GM11168 (cell line): ENCODE measurements around the gene UGT1A6.

ENCODE experiments used
- in situ Hi-C: fragments of 300-500 bp; cut with MboI; formaldehyde crosslinking; loops from one replicate; pipeline ENCODE4 v1.12.0; 2022; ENCODE audit warnings: low sequenced_read_pairs; ENCODE audit not compliant: unreplicated experiment

Gene UGT1A6

DNA sequence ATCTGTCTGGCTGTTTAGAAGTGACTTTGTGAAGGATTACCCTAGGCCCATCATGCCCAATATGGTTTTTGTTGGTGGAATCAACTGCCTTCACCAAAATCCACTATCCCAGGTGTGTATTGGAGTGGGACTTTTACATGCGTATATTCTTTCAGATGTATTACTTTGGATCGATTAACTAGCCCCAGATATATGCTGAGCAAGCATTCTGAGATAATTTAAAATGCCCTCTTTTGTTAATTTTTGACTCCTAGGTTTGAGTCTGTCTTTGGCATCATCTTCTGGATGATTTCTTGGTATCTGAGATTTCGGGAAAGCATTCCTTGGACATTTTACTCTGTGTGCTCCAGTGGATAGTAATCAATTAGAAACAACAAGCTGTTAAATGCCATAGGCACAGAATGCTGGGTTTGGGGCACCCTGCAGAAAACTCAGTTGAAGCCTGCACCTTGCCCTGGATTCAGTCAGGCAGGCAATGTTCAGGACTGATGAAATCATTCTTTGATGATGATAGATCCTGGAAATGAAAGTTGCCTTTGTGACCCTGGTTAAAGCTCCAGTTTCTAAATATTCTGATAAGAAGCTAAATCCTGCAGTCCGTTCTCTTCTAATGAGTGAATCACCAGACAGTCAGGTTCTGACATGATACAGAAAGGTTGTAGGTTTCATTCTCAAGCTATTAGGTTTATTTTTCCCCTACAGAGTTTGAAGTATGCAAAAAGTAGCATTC, 68.5 kb downstream of the UGT1A6 start:
- in situ Hi-C loops: no loop called here

DNA sequence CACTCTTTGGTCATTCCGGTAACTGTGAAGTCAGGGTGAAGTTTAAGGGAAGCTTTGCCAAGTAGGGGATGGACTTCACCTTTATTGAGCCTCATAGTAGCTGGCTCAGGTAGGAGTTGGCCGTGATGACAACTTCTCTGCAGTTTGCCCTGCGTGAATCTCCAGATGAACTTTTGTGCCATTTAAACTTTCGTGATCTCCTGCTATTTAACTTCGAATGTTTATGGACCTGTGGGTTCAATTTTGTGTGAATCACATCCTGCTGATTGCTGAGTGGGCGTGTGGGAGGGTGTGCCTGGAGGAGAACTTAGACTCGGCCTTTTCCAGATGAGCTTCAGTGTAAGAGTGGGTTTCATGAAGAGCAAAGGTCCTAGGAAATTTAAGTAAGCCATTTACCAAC, 71.6 kb downstream of the UGT1A6 start:
- in situ Hi-C loops: no loop called here

GRCh38 chr2:233764761-233765160, 72.1 kb downstream of the UGT1A6 start:
- in situ Hi-C loops: no loop called here

DNA sequence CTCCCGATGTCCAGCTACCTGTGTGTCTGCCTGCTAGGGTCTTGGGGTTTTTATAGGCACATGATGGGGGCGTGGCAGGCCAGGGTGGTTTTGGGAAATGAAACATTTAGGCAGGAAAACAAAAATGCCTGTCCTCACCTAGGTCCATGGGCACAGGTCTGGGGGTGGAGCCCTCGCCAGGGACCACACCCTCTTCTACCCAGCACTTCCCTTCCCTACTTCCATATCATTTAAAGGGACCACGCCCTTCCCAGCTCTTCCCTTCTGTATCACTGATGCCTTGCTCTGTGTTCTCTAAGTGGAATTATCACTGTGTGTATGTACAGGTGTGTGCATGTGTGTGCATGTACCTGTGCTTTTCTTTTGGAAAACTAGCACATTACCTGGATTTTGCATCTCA, 73.7 kb downstream of the UGT1A6 start:
- in situ Hi-C loops: no loop called here

DNA sequence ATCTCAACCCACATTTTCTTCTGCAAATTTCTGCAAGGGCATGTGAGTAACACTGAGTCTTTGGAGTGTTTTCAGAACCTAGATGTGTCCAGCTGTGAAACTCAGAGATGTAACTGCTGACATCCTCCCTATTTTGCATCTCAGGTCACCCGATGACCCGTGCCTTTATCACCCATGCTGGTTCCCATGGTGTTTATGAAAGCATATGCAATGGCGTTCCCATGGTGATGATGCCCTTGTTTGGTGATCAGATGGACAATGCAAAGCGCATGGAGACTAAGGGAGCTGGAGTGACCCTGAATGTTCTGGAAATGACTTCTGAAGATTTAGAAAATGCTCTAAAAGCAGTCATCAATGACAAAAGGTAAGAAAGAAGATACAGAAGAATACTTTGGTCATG, 75.4 kb downstream of the UGT1A6 start:
- in situ Hi-C loops: no loop called here

- in situ Hi-C loops: no loop called here
Measured at GRCh38 chr2:233769260-233769659, 76.6 kb downstream of the UGT1A6 start.

GRCh38 chr2:233772153-233772552, 79.5 kb downstream of the UGT1A6 start:
- in situ Hi-C loops: no loop called here

- in situ Hi-C loops: no loop called here
Measured at GRCh38 chr2:233772583-233772982, 79.9 kb downstream of the UGT1A6 start.

DNA sequence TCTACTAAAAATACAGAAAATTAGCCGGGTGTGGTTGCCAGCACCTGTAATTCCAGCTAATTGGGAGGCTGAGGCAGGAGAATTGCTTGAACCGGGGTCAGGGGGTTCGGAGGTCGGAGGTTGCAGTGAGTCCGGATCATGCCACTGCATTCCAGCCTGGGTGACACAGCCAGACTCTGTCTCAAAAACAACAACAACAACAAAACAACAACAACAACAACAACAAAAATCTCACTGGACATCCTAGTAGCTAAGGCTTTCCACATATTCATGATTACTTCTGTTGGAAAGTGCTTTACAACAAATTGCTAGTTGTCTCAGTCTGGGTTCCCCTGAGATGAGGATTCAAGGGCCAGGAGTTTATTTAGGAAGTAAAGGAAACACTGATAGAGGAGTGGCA, 81.2 kb downstream of the UGT1A6 start:
- in situ Hi-C loops: no loop called here

- in situ Hi-C loops: no loop called here
Measured at GRCh38 chr2:233775414-233775813, 82.7 kb downstream of the UGT1A6 start.

DNA sequence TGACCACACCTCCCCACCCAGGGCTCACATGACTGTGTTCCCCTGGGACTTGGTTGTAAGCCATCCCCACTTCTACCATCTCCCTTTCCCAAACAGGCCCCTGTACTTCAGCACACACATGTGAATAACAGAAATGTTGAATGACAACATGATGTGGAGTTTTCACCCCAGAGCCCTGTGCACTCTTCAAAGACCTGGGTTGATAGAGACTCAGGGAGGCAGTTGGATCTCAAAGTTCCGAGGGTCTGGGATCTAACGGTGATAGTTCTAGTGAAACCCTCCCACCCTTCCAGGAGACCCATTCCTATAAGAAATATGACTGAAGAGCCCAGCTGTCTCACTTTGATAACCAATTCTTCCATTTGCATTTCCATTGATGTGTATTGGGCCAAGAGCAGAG, 85.3 kb downstream of the UGT1A6 start, which contains the start of gene MROH2A:
MROH2A (plus strand) TSS at position 301 of the 400 bp plus-strand sequence. CDS start 1,029 bp downstream, outside the sequence.
- in situ Hi-C loops: no loop called here

- in situ Hi-C loops: no loop called here
Measured at GRCh38 chr2:233779722-233780121, 87.0 kb downstream of the UGT1A6 start.

GRCh38 chr2:233780771-233781170, 88.1 kb downstream of the UGT1A6 start:
- in situ Hi-C loops: no loop called here

- in situ Hi-C loops: no loop called here
Measured at GRCh38 chr2:233789554-233789953, 96.9 kb downstream of the UGT1A6 start.

DNA sequence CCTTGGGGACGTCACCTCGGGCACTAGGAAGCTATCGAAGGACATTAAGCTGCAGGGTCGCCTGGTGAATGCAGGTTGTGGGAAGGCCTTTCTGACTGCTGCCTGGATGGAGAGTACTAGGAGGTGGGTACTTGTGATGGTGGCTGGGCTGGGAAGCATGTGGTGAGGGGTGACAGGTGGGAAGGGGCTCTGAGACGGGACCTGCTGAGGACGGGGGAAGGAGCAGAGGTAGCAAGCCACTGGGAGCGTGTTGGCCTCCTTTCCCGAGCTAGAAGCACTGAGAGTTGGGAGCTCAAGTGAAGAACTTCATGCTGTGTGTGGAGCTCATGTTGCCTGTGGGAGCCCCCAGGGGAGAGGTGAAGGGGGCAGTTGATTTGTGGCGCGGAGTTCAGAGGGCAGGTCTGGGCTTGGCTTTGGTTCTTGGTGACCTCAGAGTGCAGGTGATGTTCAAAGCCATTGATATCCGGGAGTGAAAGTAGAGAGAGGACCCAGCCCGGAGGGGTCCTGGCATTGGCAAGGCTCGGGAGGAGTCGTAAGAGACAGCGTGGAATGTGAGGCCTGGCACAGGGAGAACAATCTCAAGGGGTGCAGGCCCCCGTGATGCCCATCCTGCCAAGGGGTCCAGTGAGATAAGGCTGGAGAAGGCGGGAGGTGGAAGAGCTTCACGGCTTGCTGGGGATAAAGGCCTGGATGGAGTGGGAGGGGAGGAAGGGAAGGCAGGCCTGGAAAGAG, 98.6 kb downstream of the UGT1A6 start:
- in situ Hi-C loops: no loop called here

DNA sequence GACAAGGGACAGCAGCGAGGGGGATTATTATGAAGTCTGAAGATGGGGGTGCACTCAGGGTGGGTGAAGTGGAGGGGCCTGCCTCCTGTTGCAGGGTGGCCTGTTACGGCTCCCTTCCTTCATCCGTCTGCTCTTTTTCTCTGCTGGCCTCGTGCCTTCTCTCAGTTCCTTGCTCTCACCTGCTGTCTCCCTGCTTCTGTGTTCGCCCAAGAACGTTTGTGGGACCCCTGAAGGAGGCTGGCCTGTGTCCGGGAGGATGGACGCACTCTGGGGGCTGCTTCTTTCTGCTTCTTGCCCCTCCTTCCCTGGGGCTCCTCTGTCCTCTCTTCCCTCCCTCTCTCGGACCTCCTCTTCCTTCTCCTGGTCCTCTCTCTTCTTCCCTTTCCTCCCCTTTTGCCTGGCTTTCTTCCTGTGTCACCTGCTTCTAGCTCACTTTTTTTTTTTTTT, 99.2 kb downstream of the UGT1A6 start:
- in situ Hi-C loops: no loop called here

DNA sequence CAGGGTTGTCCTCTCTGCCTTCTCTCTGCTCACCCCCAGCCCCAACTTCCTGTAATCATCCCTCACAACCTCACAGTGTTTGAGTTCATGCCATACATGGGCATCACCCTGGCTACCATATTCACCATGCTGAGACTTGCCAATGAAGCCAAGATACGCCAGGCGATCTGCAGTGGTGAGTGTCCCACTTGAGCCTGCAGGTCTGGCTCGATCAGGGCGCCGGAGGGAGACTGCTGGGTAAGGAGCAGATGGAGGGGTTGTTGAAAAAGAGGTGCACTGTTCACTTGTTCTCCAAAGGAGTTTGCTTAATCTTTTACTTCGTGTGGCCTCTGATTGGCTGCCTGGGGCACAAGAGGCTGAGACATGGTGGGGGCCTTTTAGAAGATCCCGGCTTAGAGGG, 100.0 kb downstream of the UGT1A6 start:
- in situ Hi-C loops: no loop called here

GRCh38 chr2:233793465-233794127, 100.9 kb downstream of the UGT1A6 start:
- in situ Hi-C loops: no loop called here

DNA sequence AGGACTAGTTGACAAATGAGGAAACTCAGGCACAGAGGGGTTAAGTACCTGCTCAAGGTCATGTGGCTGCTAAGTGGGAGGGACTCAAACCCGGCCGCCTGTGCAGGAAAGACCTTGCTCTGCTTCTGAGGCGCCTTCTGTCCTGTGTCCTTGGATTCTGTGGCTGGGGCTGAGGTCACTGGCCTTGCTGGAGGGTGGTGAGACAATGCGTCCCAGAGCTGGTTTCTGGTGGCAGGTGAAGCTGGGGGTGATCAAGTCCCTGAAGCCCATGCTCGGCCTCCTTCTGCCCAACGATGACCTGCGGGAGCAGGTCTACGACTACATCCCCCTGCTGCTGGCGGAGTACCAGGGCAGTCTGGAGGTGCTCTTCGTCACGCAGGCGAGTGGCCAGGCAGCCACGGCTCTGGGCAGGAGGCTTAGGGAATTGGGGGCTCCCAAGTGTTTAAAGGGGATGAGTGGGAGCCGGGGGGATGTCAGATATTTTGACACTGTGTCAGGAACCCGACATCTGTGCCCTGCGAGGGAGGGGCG, 101.5 kb downstream of the UGT1A6 start:
- in situ Hi-C loops: no loop called here

DNA sequence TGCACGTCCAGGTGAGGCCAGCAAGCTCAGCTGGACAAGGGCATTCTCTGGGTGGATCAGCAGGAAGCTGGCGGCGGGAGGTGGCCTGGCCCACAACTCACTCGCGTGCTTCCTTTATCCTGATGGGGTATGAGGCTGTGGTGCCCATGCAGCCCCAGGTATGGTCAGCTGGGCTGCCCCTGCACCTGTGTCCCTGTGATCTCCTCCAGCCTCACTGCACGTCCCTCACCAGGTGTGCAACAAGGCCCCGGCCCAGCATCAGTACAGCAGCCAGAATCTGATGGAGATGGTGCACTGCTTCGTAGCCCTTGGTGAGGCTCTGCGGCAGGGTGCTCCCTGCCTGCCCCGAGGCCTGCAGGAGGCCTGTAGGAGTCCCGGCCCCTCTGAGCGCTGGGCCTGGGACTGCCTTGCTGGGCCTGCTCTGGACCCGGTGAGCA, 103.1 kb downstream of the UGT1A6 start:
- in situ Hi-C loops: no loop called here

DNA sequence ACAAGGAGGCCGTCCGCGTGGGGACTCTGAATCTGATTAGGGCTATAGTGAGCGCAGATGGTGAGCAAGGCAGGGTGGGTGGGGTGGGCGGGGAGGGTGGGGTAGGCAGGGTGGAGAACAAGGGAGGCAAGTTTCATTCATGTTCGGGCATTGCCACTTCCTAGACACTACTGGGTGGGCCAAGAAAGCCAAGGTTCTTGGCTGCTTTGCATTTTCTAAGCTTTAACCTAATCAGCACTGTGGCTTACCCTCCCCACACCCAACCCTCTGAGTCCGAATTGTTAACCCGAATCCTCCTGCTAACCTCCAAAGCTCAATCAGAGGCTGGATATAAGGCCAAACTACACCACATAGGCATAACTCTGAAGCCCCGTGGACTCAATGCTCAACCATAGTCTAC, 103.6 kb downstream of the UGT1A6 start:
- in situ Hi-C loops: no loop called here
